B cell (primary cell): ENCODE measurements around the gene POLR3GL. TPM values are rescaled to one million over a fixed set of nuclear protein-coding genes. Genes with fewer than 3 reads are reported as not detected.
A peak's percentile ranks its signal among the peaks of the same experiment; 100 is the strongest.

Source experiments
- ATAC-seq: fragments of 200-7000 bp; cut with Tn5 transposase; one replicate; pipeline ENCODE4 v1.10.0; 2021; ENCODE audit warnings: low read depth, mild to moderate bottlenecking, moderate number of reproducible peaks, moderate library complexity
- CTCF ChIA-PET: fragments of 350-600 bp; sonication (Branson Sonifier 250); formaldehyde crosslinking; loops from one replicate; lab custom pipeline; 2021; ENCODE audit warnings: antibody characterized with exemption, inconsistent platforms; lab: Charles Lee
- POLR2A ChIA-PET: fragments of 350-600 bp; sonication (Branson Sonifier 250); formaldehyde crosslinking; loops from one replicate; lab custom pipeline; 2021; ENCODE audit warnings: antibody characterized with exemption; lab: Charles Lee
- DNase-seq: peaks from one replicate; pipeline ENCODE4 v3.0.0; 2013
- H2AFZ ChIP-seq: 2 replicates; pipeline ENCODE4 v1.6.1; 2012; ENCODE audit warnings: mild to moderate bottlenecking, low read depth, low read length; ENCODE audit not compliant: insufficient read depth, poor library complexity, severe bottlenecking
- H3K27ac ChIP-seq, 2 donors: 1 replicate in 1 of 2; 2 replicates in 1 of 2; pipeline ENCODE4 v1.5.1; 2012 to 2013; ENCODE audit warnings: low read length in 2 of 2, mild to moderate bottlenecking in 2 of 2, moderate library complexity in 1 of 2
- H3K27me3 ChIP-seq, 4 experiments: fragments of 200-600 bp in 1 of 4; sonication (generic) in 1 of 4; replicated peaks in 1 of 4; 1 replicate in 2 of 4; 2 replicates in 2 of 4; pipeline versions ENCODE4 v1.6.1 to v1.7.0; 2013 to 2016; ENCODE audit warnings: low read length in 3 of 4, mild to moderate bottlenecking in 2 of 4, mixed read lengths in 1 of 4, moderate library complexity in 1 of 4; ENCODE audit not compliant: insufficient read depth in 4 of 4, control insufficient read depth in 3 of 4; ENCODE audit errors: control extremely low read depth in 1 of 4
- H3K36me3 ChIP-seq, 2 experiments: replicated peaks in 1 of 2; 1 replicate in 1 of 2; 2 replicates in 1 of 2; pipeline versions ENCODE4 v1.6.1 to v1.7.1; 2013; ENCODE audit warnings: low read length in 1 of 2; ENCODE audit not compliant: insufficient read depth in 2 of 2, control insufficient read depth in 1 of 2; ENCODE audit errors: control extremely low read depth in 1 of 2, extremely low read depth in 1 of 2
- H3K4me1 ChIP-seq, 2 donors: fragments of 200-600 bp in 1 of 2; sonication (generic) in 1 of 2; 1 replicate in 1 of 2; 2 replicates in 1 of 2; pipeline versions ENCODE4 v1.5.1 to v1.6.1; 2013 to 2017; ENCODE audit warnings: low read length in 2 of 2; ENCODE audit not compliant: control insufficient read depth in 2 of 2, insufficient read depth in 2 of 2
- H3K4me2 ChIP-seq: replicated peaks from 2 replicates; pipeline ENCODE3; 2012; ENCODE audit warnings: mild to moderate bottlenecking, low read depth, low read length; ENCODE audit not compliant: poor library complexity, severe bottlenecking
- H3K4me3 ChIP-seq, 5 experiments: fragments of 200-600 bp in 1 of 5; sonication (generic) in 1 of 5; 1 replicate in 3 of 5; 2 replicates in 2 of 5; pipeline versions ENCODE4 v1.5.1 to v1.7.0; 2011 to 2016; ENCODE audit warnings: low read length in 4 of 5, mild to moderate bottlenecking in 4 of 5, low read depth in 2 of 5, control low read depth in 1 of 5, moderate library complexity in 1 of 5; ENCODE audit not compliant: insufficient read depth in 1 of 5; ENCODE audit errors: control extremely low read depth in 1 of 5, extremely low read depth in 1 of 5
- H3K79me2 ChIP-seq: fragments of 200-600 bp; sonication (generic); one replicate; pipeline ENCODE4 v1.6.0; 2016; ENCODE audit warnings: low read length; ENCODE audit not compliant: control insufficient read depth, insufficient read depth
- H3K9ac ChIP-seq: fragments of 200-600 bp; sonication (generic); 2 replicates; pipeline ENCODE4 v1.6.1; 2017; ENCODE audit warnings: mild to moderate bottlenecking, low read length, moderate library complexity
- H3K9me3 ChIP-seq, 3 donors: one replicate each; pipeline versions ENCODE4 v1.6.1 to v1.7.1; 2013; ENCODE audit warnings: low read length in 2 of 3; ENCODE audit not compliant: control insufficient read depth in 2 of 3, insufficient read depth in 1 of 3; ENCODE audit errors: control extremely low read depth in 1 of 3
- H4K20me1 ChIP-seq: 2 replicates; pipeline ENCODE4 v1.6.0; 2012; ENCODE audit warnings: mild to moderate bottlenecking, low read length; ENCODE audit not compliant: insufficient read depth, control insufficient read depth, poor library complexity, severe bottlenecking
- H3K27ac Mint-ChIP-seq: one replicate; pipeline ENCODE4 v1.8.0; 2021; ENCODE audit warnings: mixed read lengths
- H3K27me3 Mint-ChIP-seq: one replicate; pipeline ENCODE4 v1.8.0; 2021; ENCODE audit warnings: mixed read lengths
- H3K4me1 Mint-ChIP-seq: one replicate; pipeline ENCODE4 v1.8.0; 2021; ENCODE audit warnings: mixed read lengths
- H3K4me3 Mint-ChIP-seq: one replicate; pipeline ENCODE4 v1.8.0; 2021; ENCODE audit warnings: mixed read lengths
- H3K9me3 Mint-ChIP-seq: one replicate; pipeline ENCODE4 v1.8.0; 2022; ENCODE audit warnings: mixed read lengths; ENCODE audit not compliant: insufficient read depth
- EZH2 ChIP-seq: IDR thresholded peaks from 2 replicates; pipeline ENCODE4 v1.6.1; 2012; ENCODE audit warnings: borderline replicate concordance, low read depth, mild to moderate bottlenecking, moderate library complexity, low read length; ENCODE audit not compliant: insufficient read depth, poor library complexity, severe bottlenecking
- WGBS: methylation state at CpG from one replicate; pipeline ENCODE4 v1.1.5; 2013; ENCODE audit warnings: missing lambda C conversion rate; ENCODE audit not compliant: insufficient coverage; 5-methylcytosine and 5-hydroxymethylcytosine counted together
- intact Hi-C: fragments of 100-400 bp; cut with micrococcal nuclease; formaldehyde crosslinking; loops from one replicate; pipeline ENCODE4 v1.10.0; 2022
- polyA plus RNA-seq: library from polyadenylated mRNA; depleted of rRNA; stranded (reverse); fragments of >200 nt; gene quantifications from 2 replicates; pipeline ENCODE4 v1.2.3, GENCODE V29; 2012
- total RNA-seq, 2 donors: library from RNA; stranded (reverse); fragments of 120-200 nt in 1 of 2; gene quantifications; 1 replicate in 1 of 2; 2 replicates in 1 of 2; pipeline versions ENCODE4 v1.2.3 to v1.2.4, GENCODE V29; 2013 to 2022
- TF ChIP-seq, protein P1 (sequence below): fragments of 200-600 bp; IDR thresholded peaks from one replicate; pipeline ENCODE4 v1.8.0; 2022; ENCODE audit warnings: antibody characterized with exemption, mild to moderate bottlenecking

Gene POLR3GL
- total and polyA plus RNA-seq, 2 donors (not counting 1 experiment from before 2014, with no cell fraction given), result 17.6 to 33.3 TPM

DNA sequence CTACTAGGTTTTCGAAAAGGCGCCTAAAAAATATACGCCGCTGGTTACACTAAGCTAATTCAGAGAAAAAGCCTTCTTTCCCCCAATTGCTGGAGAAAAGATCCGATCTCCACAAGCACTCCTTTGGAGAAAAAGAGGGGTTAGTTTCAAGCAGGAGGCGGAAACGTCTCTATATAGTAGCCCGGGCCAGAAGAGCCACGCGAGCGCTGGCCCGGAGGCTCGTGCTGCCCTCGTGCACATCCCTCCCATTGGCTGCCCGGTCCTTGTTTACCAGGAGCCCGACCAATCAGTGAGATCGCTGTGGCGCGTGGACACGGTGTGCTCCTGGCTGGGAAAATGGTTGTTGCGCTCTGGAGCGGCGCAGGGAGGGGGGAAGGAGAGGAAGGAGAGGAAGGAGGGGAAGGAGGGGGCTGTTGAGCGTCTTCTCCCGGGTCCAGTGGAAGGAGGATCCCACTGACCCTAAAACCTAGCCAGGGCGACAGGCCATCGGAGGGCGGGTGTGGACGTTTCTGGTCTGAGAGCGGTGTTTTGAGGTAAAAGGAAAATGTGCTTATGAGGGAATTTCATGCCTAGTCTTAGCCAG, 32.0 kb downstream of the POLR3GL start, which contains the start of gene TXNIP:
TSS of gene TXNIP (minus strand) at position 147 of the 583 bp plus-strand sequence. CDS start 313 bp downstream, outside the sequence.
- Histone ChIP-seq H3K27me3 (no peaks in the 10 kb centered on the region), H3K36me3 (peaks cover 12 to 40% of the 10 kb centered on the region in 2 experiments), H3K4me2 (peak within 1 kb of the TSS; percentile 80), H3K79me2 (peaks cover 49% of the 10 kb centered on the region), H2AFZ (peak within 1 kb of the TSS; percentile 59), H3K27ac (peak within 1 kb of the TSS; percentile 82 to 96), H4K20me1 (peaks cover 39% of the 10 kb centered on the region), H3K9me3 (no peaks in the 10 kb centered on the region), H3K9ac (peak within 1 kb of the TSS; percentile 81), H3K4me3 (peak within 1 kb of the TSS; percentile 81 to 100 (median 95)), H3K4me1 (peaks cover 56 to 67% of the 10 kb centered on the region in 2 donors)
- ChIA-PET POLR2A (interaction anchor here (1.0 to 12.1 kb wide), 5 partner anchors 10 to 78 kb away, joined by 4 to 131 read pairs (median 31); partner anchors contain the start of gene PEX11B), CTCF (interaction anchor here (0.6 to 14.8 kb wide), 7 partner anchors 8 to 151 kb away, joined by 3 to 207 read pairs (median 8); partner anchors contain the start of genes LIX1L, NUDT17 and RBM8A)
- DNase-seq, result peak; percentile 89
- under 1% methylated on average over 26 of the region's 30 CpGs for WGBS
- intact Hi-C loops, result loop anchor here (1.0 to 5.0 kb wide), 7 partner anchors 11 to 139 kb away; partner anchors contain the start of genes LIX1L, PEX11B and PIAS3
- Mint-ChIP-seq H3K4me3 (peak within 1 kb of the TSS; percentile 95), H3K9me3 (no peaks in the 10 kb centered on the region), H3K27ac (peak within 1 kb of the TSS; percentile 100), H3K27me3 (no peaks in the 10 kb centered on the region), H3K4me1 (peaks cover 73% of the 10 kb centered on the region)
- peak; percentile 72 for ATAC-seq
- TF ChIP-seq, protein P1, sequence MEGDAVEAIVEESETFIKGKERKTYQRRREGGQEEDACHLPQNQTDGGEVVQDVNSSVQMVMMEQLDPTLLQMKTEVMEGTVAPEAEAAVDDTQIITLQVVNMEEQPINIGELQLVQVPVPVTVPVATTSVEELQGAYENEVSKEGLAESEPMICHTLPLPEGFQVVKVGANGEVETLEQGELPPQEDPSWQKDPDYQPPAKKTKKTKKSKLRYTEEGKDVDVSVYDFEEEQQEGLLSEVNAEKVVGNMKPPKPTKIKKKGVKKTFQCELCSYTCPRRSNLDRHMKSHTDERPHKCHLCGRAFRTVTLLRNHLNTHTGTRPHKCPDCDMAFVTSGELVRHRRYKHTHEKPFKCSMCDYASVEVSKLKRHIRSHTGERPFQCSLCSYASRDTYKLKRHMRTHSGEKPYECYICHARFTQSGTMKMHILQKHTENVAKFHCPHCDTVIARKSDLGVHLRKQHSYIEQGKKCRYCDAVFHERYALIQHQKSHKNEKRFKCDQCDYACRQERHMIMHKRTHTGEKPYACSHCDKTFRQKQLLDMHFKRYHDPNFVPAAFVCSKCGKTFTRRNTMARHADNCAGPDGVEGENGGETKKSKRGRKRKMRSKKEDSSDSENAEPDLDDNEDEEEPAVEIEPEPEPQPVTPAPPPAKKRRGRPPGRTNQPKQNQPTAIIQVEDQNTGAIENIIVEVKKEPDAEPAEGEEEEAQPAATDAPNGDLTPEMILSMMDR, result no peak
- TF ChIP-seq EZH2, result no peak
